Measurements from ENCODE around the gene API5. TPM values are rescaled to one million over a fixed set of nuclear protein-coding genes. Genes with fewer than 3 reads are reported as not detected.
A peak's percentile ranks its signal among the peaks of the same experiment; 100 is the strongest.

The API5 gene
- total and polyA plus RNA-seq, 8 donors: 28.3 to 138 (median 43.7) TPM

DNA sequence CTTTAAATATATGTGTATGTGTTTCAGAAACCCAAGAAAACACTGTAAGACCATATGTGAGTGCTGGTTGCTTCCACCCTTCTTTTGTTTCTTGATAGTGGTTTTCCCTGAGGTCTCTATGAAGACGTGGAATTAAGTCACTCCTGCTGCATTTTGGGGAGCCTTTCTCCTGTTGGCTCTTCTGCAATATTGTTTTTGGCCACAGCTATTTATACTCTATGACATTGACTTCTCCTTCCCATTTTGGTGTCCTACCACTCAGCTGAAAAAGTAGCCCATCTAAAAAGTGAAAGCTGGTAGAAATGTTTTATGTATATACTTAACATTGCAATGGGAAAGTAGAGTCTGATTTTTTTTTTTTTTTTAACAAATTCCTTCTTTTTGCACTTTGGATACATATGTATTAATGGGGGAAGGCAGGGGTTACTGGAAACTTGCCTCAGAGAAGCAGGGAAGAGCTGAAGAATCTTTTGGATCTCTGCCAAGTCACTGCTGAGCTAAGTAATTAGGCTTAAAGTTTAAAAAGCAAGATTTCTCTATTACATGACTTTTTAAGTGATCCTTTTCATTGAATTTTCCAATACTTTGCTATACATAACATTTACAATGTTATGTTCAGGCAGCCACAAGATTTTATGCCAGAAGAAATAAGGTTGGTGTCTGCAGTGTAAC, 48.7 kb downstream of the API5 start:
- TF ChIP-seq EP300 (IDR thresholded peaks at IDR 0.05) (no peak), CTCF (IDR thresholded peaks at IDR 0.05) (no peak), POLR2A (IDR thresholded peaks at IDR 0.05) (no peak), POLR2AphosphoS5 (IDR thresholded peaks at IDR 0.05) (no peak)
- H3K27me3 ChIP-seq: no peaks in the 10 kb centered on the region
- peaks cover 12 to 50% (median 33%) of the 10 kb centered on the region in 4 donors for H3K4me1 ChIP-seq
- intact Hi-C loops (cut with DNase I; ENCODE audit: low total_unique reads): no loop called here
- H3K36me3 ChIP-seq: peaks cover 8 to 17% (median 9%) of the 10 kb centered on the region in 4 donors
- no peaks in the 10 kb centered on the region for H3K9me3 ChIP-seq
- H3K4me3 ChIP-seq: peak overlapping the region in 3 of 4 donors; percentile 95 to 98 (median 97)
- H3K27ac ChIP-seq: no peak overlapping the region
- peak in 1 of 2 donors; percentile 35 for DNase-seq
- 25 to 50% (median 32%) methylated on average over 1 of the region's 1 CpG for WGBS, 5 donors

DNA sequence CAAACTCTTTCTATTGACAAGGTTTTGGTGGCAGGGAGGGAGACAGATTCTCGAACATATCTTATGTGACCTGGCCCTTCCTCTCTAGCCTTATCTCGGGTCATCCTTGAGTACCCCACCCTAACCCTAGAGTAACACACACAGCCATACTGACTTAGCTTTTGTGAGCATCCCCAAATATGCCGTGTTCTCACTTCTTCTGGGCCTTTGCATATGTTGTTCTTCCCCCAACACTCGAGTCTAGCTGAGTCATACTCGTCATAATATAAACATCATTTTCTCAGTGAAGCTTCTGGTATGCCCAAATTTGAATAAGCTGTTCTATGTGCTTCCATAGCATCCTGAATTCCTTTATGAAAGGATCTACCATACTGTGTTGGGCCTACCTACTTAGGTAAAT, 54.9 kb downstream of the API5 start:
- Histone ChIP-seq H3K9me3 (no peaks in the 10 kb centered on the region), H3K27me3 (no peaks in the 10 kb centered on the region), H3K4me3 (no peak overlapping the region), H3K27ac (no peak overlapping the region), H3K4me1 (peaks cover 9 to 51% (median 31%) of the 10 kb centered on the region in 4 donors), H3K36me3 (peaks cover 9 to 32% (median 18%) of the 10 kb centered on the region in 4 donors)
- WGBS, 5 donors: 64 to 81% (median 74%) methylated on average over 5 of the region's 5 CpGs
- intact Hi-C loops (cut with DNase I; ENCODE audit: low total_unique reads): no loop called here
- no peak for DNase-seq
- no peak for TF ChIP-seq CTCF (IDR thresholded peaks at IDR 0.05)
- no peak for TF ChIP-seq POLR2AphosphoS5 (IDR thresholded peaks at IDR 0.05)
- no peak for TF ChIP-seq POLR2A (IDR thresholded peaks at IDR 0.05)
- no peak for TF ChIP-seq EP300 (IDR thresholded peaks at IDR 0.05)

GRCh38 chr11:43367382-43368178, 55.8 kb downstream of the API5 start:
- Histone ChIP-seq H3K4me3 (no peak overlapping the region), H3K36me3 (peaks cover 9 to 39% (median 20%) of the 10 kb centered on the region in 4 donors), H3K27ac (no peak overlapping the region), H3K27me3 (no peaks in the 10 kb centered on the region), H3K9me3 (no peaks in the 10 kb centered on the region), H3K4me1 (peaks cover 9 to 44% (median 28%) of the 10 kb centered on the region in 4 donors)
- no peak for TF ChIP-seq CTCF (IDR thresholded peaks at IDR 0.05)
- TF ChIP-seq POLR2A (IDR thresholded peaks at IDR 0.05): no peak
- no peak for TF ChIP-seq POLR2AphosphoS5 (IDR thresholded peaks at IDR 0.05)
- TF ChIP-seq EP300 (IDR thresholded peaks at IDR 0.05): no peak
- WGBS, 5 donors: 30 to 46% (median 36%) methylated on average over 7 of the region's 7 CpGs
- peak in 1 of 2 donors; percentile 18 for DNase-seq
- intact Hi-C loops (cut with DNase I; ENCODE audit: low total_unique reads): no loop called here

GRCh38 chr11:43376065-43376464, 64.3 kb downstream of the API5 start:
- no peak for TF ChIP-seq POLR2A (IDR thresholded peaks at IDR 0.05)
- no peak for TF ChIP-seq EP300 (IDR thresholded peaks at IDR 0.05)
- TF ChIP-seq POLR2AphosphoS5 (IDR thresholded peaks at IDR 0.05): no peak
- TF ChIP-seq CTCF (IDR thresholded peaks at IDR 0.05): no peak
- WGBS, 5 donors: 95 to 98% (median 96%) methylated on average over 2 of the region's 2 CpGs

More at GRCh38 chr11:43376065-43376464, 64.3 kb downstream of the API5 start:
- Histone ChIP-seq H3K9me3 (no peaks in the 10 kb centered on the region), H3K27ac (no peak overlapping the region), H3K27me3 (no peaks in the 10 kb centered on the region), H3K4me3 (no peak overlapping the region), H3K36me3 (peaks cover 0 to 26% (median 18%) of the 10 kb centered on the region in 4 donors), H3K4me1 (peaks cover 11 to 34% (median 19%) of the 10 kb centered on the region in 4 donors)
- no peak for DNase-seq
- intact Hi-C loops (cut with DNase I; ENCODE audit: low total_unique reads): no loop called here
